Gastroesophageal sphincter (tissue), 3 donors: ENCODE data around the gene RANBP3.

ENCODE experiments used
- EP300 ChIP-seq: sonication (generic); formaldehyde crosslinking; IDR thresholded peaks from one replicate; pipeline ENCODE4 v1.6.1; 2017; ENCODE audit warnings: antibody characterized with exemption, mild to moderate bottlenecking
- POLR2A ChIP-seq, 2 donors: fragments of 450-650 bp; IDR thresholded peaks; one replicate each; pipeline ENCODE4 v1.6.1; 2017; ENCODE audit warnings: antibody characterized with exemption in 2 of 2, mild to moderate bottlenecking in 2 of 2, moderate library complexity in 1 of 2
- POLR2AphosphoS5 ChIP-seq: sonication (generic); formaldehyde crosslinking; IDR thresholded peaks from one replicate; pipeline ENCODE4 v1.6.1; 2017; ENCODE audit warnings: antibody characterized with exemption
- TF ChIP-seq, protein P1 (sequence below), 4 experiments: fragments of 200-600 bp in 2 of 4; fragments of 450-650 bp in 2 of 4; sonication (generic) in 1 of 4; IDR thresholded peaks; one replicate each; pipeline ENCODE4 v1.5.1; 2017 to 2019; ENCODE audit warnings: antibody characterized with exemption in 4 of 4, mild to moderate bottlenecking in 2 of 4, moderate library complexity in 2 of 4

DNA sequence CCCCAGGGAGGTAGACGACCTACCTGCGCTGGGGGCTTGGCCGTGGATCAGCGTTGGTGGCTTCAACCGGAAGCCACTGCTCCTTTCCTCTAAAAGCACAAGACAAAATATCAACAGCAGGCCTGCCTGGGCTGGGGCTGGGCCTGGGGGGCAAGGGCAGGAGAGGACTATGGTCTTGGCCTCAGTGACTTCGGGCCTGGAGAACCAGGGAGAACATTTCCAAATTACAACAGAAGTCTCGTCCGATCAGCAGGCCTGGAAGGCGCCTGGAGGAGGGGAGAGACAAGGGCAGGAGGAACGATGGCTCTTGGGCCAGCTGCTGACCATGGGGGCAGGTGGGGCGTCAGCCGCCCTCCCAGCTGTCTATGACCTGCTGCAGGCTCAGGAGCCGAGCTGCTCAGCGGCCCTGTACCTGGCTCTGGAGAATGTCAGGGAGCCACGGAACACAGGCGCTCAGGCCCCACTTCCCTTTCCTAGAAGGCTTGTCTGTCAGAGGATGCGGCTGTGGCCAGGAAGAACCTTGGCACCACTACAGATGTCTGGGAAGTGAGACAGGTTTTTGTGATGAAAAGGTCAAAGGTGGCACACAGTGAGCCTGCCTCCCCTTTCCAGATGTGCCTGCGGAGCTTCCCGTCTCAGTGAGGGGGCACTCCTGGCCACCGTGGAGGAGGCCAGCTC, 44.4 kb downstream of the RANBP3 start:
- TF ChIP-seq, protein P1, sequence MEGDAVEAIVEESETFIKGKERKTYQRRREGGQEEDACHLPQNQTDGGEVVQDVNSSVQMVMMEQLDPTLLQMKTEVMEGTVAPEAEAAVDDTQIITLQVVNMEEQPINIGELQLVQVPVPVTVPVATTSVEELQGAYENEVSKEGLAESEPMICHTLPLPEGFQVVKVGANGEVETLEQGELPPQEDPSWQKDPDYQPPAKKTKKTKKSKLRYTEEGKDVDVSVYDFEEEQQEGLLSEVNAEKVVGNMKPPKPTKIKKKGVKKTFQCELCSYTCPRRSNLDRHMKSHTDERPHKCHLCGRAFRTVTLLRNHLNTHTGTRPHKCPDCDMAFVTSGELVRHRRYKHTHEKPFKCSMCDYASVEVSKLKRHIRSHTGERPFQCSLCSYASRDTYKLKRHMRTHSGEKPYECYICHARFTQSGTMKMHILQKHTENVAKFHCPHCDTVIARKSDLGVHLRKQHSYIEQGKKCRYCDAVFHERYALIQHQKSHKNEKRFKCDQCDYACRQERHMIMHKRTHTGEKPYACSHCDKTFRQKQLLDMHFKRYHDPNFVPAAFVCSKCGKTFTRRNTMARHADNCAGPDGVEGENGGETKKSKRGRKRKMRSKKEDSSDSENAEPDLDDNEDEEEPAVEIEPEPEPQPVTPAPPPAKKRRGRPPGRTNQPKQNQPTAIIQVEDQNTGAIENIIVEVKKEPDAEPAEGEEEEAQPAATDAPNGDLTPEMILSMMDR (IDR thresholded peaks at IDR 0.05) = no peak
- no peak for TF ChIP-seq EP300
- TF ChIP-seq POLR2A (IDR thresholded peaks at IDR 0.05) = no peak
- peak; percentile 32 for TF ChIP-seq POLR2AphosphoS5
